Hepatocyte (in vitro differentiated cells): ENCODE data around the gene ZG16B.

Experiments used
- EZH2 ChIP-seq: fragments of 200-600 bp; sonication (generic); IDR thresholded peaks from 2 replicates; pipeline ENCODE4 v1.6.1; 2016; ENCODE audit warnings: antibody characterized with exemption, mild to moderate bottlenecking, borderline replicate concordance
- EZH2phosphoT487 ChIP-seq: fragments of 200-600 bp; sonication (generic); IDR thresholded peaks from one replicate; pipeline ENCODE4 v1.6.1; 2018; ENCODE audit warnings: antibody characterized with exemption, mild to moderate bottlenecking, low read depth, moderate library complexity; ENCODE audit not compliant: unreplicated experiment, severe bottlenecking
- TF ChIP-seq, protein P1 (sequence below): fragments of 200-600 bp; sonication (generic); IDR thresholded peaks from 2 replicates; pipeline ENCODE4 v1.5.1; 2016; ENCODE audit warnings: antibody characterized with exemption, mild to moderate bottlenecking; ENCODE audit not compliant: poor library complexity

DNA sequence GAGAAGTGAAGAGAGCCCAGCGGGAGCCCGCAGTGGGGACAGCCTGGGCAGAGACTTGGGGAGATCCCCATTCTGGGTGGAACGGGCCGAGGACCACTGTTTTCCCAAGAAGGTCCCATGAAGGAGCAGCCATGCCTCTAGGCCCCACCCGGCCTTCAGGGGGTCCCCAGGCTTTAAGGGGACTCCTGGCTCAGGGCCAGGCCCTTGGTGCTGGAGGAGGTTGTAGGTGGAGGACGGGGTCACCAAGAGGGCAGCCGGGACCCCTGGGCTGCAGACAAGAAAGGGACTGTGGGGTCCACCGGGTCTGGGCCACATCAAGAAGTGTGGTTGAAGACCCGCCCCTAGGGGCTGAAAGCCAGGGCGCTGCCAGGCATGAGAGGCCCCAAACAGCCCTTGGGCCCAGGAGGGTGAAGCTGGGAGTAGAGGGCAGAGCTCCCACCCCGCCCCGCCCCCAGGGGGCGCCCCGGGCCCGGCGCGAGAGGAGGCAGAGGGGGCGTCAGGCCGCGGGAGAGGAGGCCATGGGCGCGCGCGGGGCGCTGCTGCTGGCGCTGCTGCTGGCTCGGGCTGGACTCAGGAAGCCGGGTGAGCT is 13.3 kb upstream of the ZG16B start, which contains the start of gene PRSS21:
- TF ChIP-seq, protein P1, sequence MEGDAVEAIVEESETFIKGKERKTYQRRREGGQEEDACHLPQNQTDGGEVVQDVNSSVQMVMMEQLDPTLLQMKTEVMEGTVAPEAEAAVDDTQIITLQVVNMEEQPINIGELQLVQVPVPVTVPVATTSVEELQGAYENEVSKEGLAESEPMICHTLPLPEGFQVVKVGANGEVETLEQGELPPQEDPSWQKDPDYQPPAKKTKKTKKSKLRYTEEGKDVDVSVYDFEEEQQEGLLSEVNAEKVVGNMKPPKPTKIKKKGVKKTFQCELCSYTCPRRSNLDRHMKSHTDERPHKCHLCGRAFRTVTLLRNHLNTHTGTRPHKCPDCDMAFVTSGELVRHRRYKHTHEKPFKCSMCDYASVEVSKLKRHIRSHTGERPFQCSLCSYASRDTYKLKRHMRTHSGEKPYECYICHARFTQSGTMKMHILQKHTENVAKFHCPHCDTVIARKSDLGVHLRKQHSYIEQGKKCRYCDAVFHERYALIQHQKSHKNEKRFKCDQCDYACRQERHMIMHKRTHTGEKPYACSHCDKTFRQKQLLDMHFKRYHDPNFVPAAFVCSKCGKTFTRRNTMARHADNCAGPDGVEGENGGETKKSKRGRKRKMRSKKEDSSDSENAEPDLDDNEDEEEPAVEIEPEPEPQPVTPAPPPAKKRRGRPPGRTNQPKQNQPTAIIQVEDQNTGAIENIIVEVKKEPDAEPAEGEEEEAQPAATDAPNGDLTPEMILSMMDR: no peak
- TF ChIP-seq EZH2 (no peak), EZH2phosphoT487 (no peak)
